Epithelial cell of proximal tubule (primary cell): Measurements from ENCODE around the gene PCNX2. TPM values are rescaled to one million over a fixed set of nuclear protein-coding genes. Genes with fewer than 3 reads are reported as not detected.

Source experiments
- DNase-seq: peaks from one replicate; pipeline ENCODE4 v3.0.0-alpha.2; 2011; ENCODE audit warnings: low read depth
- H3K4me3 ChIP-seq: 2 replicates; pipeline ENCODE4 v1.5.1; 2011; ENCODE audit warnings: low read depth, mild to moderate bottlenecking, low read length
- CTCF ChIP-seq: conservative IDR thresholded peaks from 2 replicates; pipeline ENCODE4 v1.5.1; 2012; ENCODE audit warnings: low read depth, mild to moderate bottlenecking, low read length
- total RNA-seq: library from RNA; depleted of rRNA; stranded (reverse); fragments of >200 nt; gene quantifications from 2 replicates; pipeline ENCODE4 v1.2.3, GENCODE V29; 2015

Gene PCNX2
- total RNA-seq, 1 donor from 2014 or later, result 11.4 TPM

GRCh38 chr1:232936941-232937340, 358.6 kb downstream of the PCNX2 start:
- DNase-seq, result no peak
- TF ChIP-seq CTCF, result no peak
- no peak overlapping the region for H3K4me3 ChIP-seq

Other genes with a start within 250 kb of the PCNX2 start
- gene MAP3K21, start 32.0 kb upstream of the PCNX2 start, total RNA-seq, result 7.3 and 11.0 TPM in 2 replicates